Cardiac muscle cell (in vitro differentiated cells and primary cell): ENCODE measurements around the gene TCF12. TPM values are rescaled to one million over a fixed set of nuclear protein-coding genes. Genes with fewer than 3 reads are reported as not detected.

ENCODE experiments used
- DNase-seq, 2 donors: peaks; one replicate each; pipeline versions ENCODE4 v3.0.0 to v3.0.0-alpha.2; 2010 to 2017; ENCODE audit warnings: low read depth in 1 of 2, low spot score in 1 of 2
- H3K27ac ChIP-seq: fragments of 200-600 bp; sonication (generic); 2 replicates; pipeline ENCODE4 v1.5.1; 2016
- H3K27me3 ChIP-seq: fragments of 200-600 bp; sonication (generic); 2 replicates; pipeline ENCODE4 v1.6.0; 2016; ENCODE audit warnings: control low read depth
- H3K36me3 ChIP-seq: fragments of 200-600 bp; sonication (generic); 2 replicates; pipeline ENCODE4 v1.5.1; 2016; ENCODE audit warnings: control low read depth
- H3K4me1 ChIP-seq: fragments of 200-600 bp; sonication (generic); 2 replicates; pipeline ENCODE4 v1.8.1; 2017; ENCODE audit warnings: low read depth, mild to moderate bottlenecking, mixed run types
- H3K4me3 ChIP-seq: fragments of 200-600 bp; sonication (generic); 2 replicates; pipeline ENCODE4 v1.5.1; 2016; ENCODE audit warnings: mild to moderate bottlenecking
- H3K9me3 ChIP-seq: fragments of 200-600 bp; sonication (generic); 2 replicates; pipeline ENCODE4 v1.5.1; 2017; ENCODE audit warnings: low read depth, mild to moderate bottlenecking, control low read depth
- polyA plus RNA-seq: library from polyadenylated mRNA; unstranded; fragments of >200 nt; fragmentation: Nextera tagmentation; extraction: Ambion mirVana; gene quantifications from 2 replicates; pipeline ENCODE4 v1.2.1, GENCODE V29; 2016
- total RNA-seq: library from RNA; depleted of rRNA; stranded (reverse); fragments of >200 nt; gene quantifications from 2 replicates; pipeline ENCODE4 v1.2.3, GENCODE V29; 2016
- TF ChIP-seq, protein P1 (sequence below): IDR thresholded peaks from 2 replicates; pipeline ENCODE4 v1.5.1; 2012; ENCODE audit warnings: low read depth, mild to moderate bottlenecking, low read length

The TCF12 gene
- total and polyA plus RNA-seq, 2 experiments from 2014 or later, result 42.6 to 137 TPM

DNA sequence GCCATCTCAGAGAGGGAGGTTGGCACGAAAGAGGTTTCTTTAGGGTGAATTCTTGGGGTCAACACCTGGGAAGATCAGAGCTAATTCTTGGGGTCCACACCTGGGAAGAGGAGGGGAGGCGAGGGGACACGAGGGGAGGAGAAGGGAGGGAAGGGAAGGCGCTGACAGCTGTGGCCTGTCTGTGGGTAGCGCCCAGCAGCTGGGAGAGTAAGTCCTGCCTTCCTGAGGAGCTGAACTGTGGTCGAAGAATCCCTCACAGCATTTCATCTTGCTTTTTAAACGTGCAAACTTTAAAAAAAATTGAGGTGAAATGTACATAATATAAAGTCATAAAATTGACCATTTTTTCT, 394.7 kb downstream of the TCF12 start:
- H3K4me1 ChIP-seq, result no peaks in the 10 kb centered on the region
- no peaks in the 10 kb centered on the region for H3K27me3 ChIP-seq
- DNase-seq, result no peak
- H3K36me3 ChIP-seq, result no peaks in the 10 kb centered on the region
- TF ChIP-seq, protein P1, sequence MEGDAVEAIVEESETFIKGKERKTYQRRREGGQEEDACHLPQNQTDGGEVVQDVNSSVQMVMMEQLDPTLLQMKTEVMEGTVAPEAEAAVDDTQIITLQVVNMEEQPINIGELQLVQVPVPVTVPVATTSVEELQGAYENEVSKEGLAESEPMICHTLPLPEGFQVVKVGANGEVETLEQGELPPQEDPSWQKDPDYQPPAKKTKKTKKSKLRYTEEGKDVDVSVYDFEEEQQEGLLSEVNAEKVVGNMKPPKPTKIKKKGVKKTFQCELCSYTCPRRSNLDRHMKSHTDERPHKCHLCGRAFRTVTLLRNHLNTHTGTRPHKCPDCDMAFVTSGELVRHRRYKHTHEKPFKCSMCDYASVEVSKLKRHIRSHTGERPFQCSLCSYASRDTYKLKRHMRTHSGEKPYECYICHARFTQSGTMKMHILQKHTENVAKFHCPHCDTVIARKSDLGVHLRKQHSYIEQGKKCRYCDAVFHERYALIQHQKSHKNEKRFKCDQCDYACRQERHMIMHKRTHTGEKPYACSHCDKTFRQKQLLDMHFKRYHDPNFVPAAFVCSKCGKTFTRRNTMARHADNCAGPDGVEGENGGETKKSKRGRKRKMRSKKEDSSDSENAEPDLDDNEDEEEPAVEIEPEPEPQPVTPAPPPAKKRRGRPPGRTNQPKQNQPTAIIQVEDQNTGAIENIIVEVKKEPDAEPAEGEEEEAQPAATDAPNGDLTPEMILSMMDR, result no peak
- H3K9me3 ChIP-seq, result no peaks in the 10 kb centered on the region
- H3K27ac ChIP-seq, result peak overlapping the region; percentile 15
- no peak overlapping the region for H3K4me3 ChIP-seq

DNA sequence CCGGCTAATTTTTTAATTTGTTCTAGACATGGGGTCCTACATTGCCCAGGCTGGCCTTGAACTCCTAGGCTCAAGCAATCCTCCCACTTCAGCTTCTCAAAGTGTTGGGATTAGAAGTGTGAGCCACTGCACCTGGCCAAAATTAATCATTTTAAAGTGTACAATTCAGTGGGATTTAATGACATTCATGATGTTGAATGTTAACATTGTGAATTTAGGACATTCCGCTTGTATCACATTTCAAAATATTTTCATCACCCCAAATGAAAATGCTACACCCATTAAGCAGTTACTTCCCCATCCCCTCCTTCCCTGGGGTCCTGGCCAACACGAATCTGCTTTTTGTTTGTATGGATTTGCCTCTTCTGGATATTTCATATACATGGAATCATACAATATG, 395.8 kb downstream of the TCF12 start:
- DNase-seq, result no peak
- Histone ChIP-seq H3K27me3 (no peaks in the 10 kb centered on the region), H3K4me1 (no peaks in the 10 kb centered on the region), H3K4me3 (no peak overlapping the region), H3K27ac (no peak overlapping the region), H3K36me3 (no peaks in the 10 kb centered on the region), H3K9me3 (no peaks in the 10 kb centered on the region)
- TF ChIP-seq, protein P1, result no peak

DNA sequence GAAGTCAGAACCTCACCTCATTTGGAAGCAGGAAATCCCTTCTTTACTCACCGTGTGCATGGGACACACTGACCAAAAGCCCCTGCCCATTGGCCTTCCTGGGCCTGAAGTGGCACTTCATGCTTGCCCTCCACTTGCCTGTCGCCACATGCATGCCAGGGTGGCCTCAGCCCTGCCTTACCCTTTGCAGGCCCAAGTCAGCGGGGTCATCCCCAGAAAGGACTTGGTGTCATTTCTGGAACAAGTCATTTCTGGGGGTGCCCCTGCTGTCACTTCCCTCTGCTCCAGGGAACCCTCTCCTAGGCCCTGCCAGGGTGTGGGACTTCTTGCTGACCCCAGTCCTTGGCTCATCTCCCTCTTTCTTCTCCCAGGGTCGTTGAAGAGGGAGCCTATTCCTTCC, 398.0 kb downstream of the TCF12 start:
- Histone ChIP-seq H3K9me3 (no peaks in the 10 kb centered on the region), H3K27me3 (no peaks in the 10 kb centered on the region), H3K4me3 (no peak overlapping the region), H3K4me1 (no peaks in the 10 kb centered on the region), H3K27ac (no peak overlapping the region), H3K36me3 (no peaks in the 10 kb centered on the region)
- no peak for DNase-seq
- TF ChIP-seq, protein P1, result no peak

DNA sequence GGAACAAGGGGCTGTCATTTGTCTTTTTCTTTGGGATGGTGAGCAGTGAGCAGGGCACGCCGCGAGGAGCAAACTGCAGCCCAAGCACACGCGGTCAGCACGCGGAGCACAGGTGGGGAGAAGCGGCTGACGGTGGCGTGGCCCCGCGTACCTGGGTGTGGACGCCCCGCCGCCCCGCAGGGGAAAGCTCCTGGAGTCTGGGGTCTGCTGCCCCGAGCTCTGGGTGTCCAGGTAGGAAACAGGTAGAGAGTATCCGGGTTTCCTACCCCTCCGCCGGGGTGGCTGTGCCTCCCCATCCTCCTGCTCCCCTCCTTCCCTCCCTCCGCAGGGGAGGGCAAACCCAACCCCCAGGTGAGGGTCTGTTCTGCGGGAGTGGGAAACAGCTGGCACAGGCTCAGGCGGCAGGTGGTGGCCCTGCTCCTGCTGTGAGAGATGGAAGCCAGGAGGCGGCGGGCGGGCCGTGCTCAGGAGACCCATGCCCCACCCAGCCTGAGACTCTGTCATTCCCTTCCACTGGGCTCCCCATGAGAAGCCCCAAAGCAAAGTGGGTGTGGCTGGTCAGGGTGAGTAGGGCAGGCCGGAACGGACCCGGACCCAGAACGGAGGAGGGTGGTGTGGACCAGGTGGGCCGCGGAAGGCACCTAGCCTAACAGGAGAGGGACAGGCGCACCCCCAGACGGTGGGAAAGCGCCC, 400.9 kb downstream of the TCF12 start:
- Histone ChIP-seq H3K27me3 (no peaks in the 10 kb centered on the region), H3K27ac (no peak overlapping the region), H3K4me3 (no peak overlapping the region), H3K9me3 (no peaks in the 10 kb centered on the region), H3K36me3 (no peaks in the 10 kb centered on the region), H3K4me1 (no peaks in the 10 kb centered on the region)
- TF ChIP-seq, protein P1, result no peak
- no peak for DNase-seq

DNA sequence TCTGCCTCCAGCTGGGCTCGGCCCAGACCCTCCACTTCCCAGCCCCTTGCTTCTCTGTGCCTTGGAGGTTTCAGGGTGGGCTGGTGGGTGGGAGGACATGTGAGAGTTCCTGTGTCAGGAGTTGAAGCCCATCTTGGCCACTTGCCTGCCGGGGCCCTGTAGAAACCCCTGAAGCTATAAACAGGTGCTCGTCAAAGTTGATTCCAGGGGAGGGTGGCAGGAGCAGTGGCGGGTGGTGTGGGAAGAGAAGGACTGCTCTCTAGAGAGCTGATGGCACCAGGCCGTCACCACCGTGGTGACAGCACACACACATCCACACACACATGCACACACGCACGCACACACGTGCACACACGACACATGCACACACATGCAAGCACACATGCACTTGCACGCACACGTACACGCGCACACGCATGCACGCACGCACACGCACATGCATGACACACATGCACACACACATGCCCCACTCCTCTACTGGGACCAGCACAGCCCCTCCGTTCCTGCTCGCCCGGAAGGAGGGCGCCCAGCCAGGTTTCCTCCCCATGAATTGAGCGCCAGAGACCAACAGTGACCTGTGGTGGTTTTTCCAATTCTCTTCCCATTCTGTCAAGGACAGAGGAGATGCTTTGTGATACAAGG, 401.6 kb downstream of the TCF12 start:
- TF ChIP-seq, protein P1, result no peak
- H3K4me3 ChIP-seq, result no peak overlapping the region
- H3K27ac ChIP-seq, result no peak overlapping the region
- H3K9me3 ChIP-seq, result no peaks in the 10 kb centered on the region
- H3K4me1 ChIP-seq, result no peaks in the 10 kb centered on the region
- H3K36me3 ChIP-seq, result no peaks in the 10 kb centered on the region
- H3K27me3 ChIP-seq, result no peaks in the 10 kb centered on the region
- DNase-seq, result no peak
